ENCODE measurements around the gene NCOA3.

The NCOA3 gene

GRCh38 chr20:47620808-47621805, 119.4 kb downstream of the NCOA3 start:
- TF ChIP-seq CTCF (IDR thresholded peaks at IDR 0.05; ENCODE audit: extremely low read depth, insufficient read depth, missing control alignments): peak; percentile 62
- DNase-seq (ENCODE audit: low spot score): peak; percentile 27
- in situ Hi-C loops (cut with MboI; ENCODE audit: low pct_unique_long_range_greater_than_20kb, low sequenced_read_pairs, unreplicated experiment): loop anchor here (10.0 kb wide), 2 partner anchors 226 to 346 kb away; no protein-coding TSS in a partner anchor

- no peak for DNase-seq (ENCODE audit: low spot score)
- in situ Hi-C loops (cut with MboI; ENCODE audit: low pct_unique_long_range_greater_than_20kb, low sequenced_read_pairs, unreplicated experiment): loop anchor here (10.0 kb wide), 2 partner anchors 227 to 347 kb away; no protein-coding TSS in a partner anchor
- no peak for TF ChIP-seq CTCF (IDR thresholded peaks at IDR 0.05; ENCODE audit: extremely low read depth, insufficient read depth, missing control alignments)
Measured at GRCh38 chr20:47622118-47622665, 120.5 kb downstream of the NCOA3 start.

GRCh38 chr20:47623206-47623605, 121.5 kb downstream of the NCOA3 start:
- TF ChIP-seq CTCF (IDR thresholded peaks at IDR 0.05; ENCODE audit: extremely low read depth, insufficient read depth, missing control alignments): no peak
- DNase-seq (ENCODE audit: low spot score): no peak
- in situ Hi-C loops (cut with MboI; ENCODE audit: low pct_unique_long_range_greater_than_20kb, low sequenced_read_pairs, unreplicated experiment): loop anchor here (10.0 kb wide), 2 partner anchors 228 to 348 kb away; no protein-coding TSS in a partner anchor

- no peak for DNase-seq (ENCODE audit: low spot score)
- in situ Hi-C loops (cut with MboI; ENCODE audit: low pct_unique_long_range_greater_than_20kb, low sequenced_read_pairs, unreplicated experiment): loop anchor here (10.0 kb wide), 2 partner anchors 233 to 353 kb away; no protein-coding TSS in a partner anchor
- TF ChIP-seq CTCF (IDR thresholded peaks at IDR 0.05; ENCODE audit: extremely low read depth, insufficient read depth, missing control alignments): no peak
Measured at GRCh38 chr20:47627540-47627939, 125.9 kb downstream of the NCOA3 start.

- in situ Hi-C loops (cut with MboI; ENCODE audit: low pct_unique_long_range_greater_than_20kb, low sequenced_read_pairs, unreplicated experiment): loop anchor here (10.0 kb wide), 2 partner anchors 235 to 355 kb away; no protein-coding TSS in a partner anchor
- no peak for TF ChIP-seq CTCF (IDR thresholded peaks at IDR 0.05; ENCODE audit: extremely low read depth, insufficient read depth, missing control alignments)
- no peak for DNase-seq (ENCODE audit: low spot score)
Measured at GRCh38 chr20:47629907-47630306, 128.2 kb downstream of the NCOA3 start.

- DNase-seq (ENCODE audit: low spot score): no peak
- in situ Hi-C loops (cut with MboI; ENCODE audit: low pct_unique_long_range_greater_than_20kb, low sequenced_read_pairs, unreplicated experiment): no loop called here
- no peak for TF ChIP-seq CTCF (IDR thresholded peaks at IDR 0.05; ENCODE audit: extremely low read depth, insufficient read depth, missing control alignments)
Measured at GRCh38 chr20:47631078-47631477, 129.4 kb downstream of the NCOA3 start.

Measured in GM13977 (cell line).